GM19395 (cell line): ENCODE results near the gene ADAMTS4.

Experiments
- ATAC-seq: cut with Tn5 transposase; IDR thresholded peaks from one replicate; pipeline ENCODE4 v1.9.1; 2021; ENCODE audit warnings: mild to moderate bottlenecking, moderate library complexity; ENCODE audit not compliant: unreplicated experiment

The ADAMTS4 gene

DNA sequence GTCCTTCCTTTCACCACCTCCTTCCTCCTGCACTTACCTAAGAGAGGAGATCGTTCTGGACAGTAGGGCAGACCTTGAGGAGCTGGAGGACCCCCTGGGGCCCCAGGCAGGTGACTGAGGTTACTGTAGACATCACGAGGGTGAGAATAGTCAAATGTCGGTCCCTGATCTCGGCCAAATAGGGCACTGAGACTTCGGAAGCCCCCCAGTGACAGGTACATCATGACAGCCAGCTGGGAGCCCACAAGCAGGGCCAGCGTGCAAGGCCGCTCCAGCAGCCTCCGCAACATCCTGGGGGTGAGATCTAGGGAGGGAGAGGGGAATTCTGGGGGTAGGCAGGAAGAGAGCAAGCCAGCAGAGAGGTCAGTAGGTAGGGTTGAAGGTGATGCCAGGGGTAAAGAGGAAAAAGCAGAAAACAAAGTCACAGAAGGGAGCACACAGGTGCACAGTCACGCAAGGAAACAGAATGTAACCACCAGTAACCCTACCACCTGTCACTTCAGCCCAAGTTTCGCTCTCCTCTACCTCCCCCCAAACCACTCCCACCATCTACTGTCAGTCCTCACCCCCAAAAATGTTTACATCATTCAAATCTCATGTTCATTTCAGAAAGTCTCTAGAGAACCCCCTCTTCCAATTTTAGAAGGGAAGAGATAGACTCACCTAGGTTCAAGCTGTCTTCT is 22.9 kb downstream of the ADAMTS4 start:
- no peak for ATAC-seq

DNA sequence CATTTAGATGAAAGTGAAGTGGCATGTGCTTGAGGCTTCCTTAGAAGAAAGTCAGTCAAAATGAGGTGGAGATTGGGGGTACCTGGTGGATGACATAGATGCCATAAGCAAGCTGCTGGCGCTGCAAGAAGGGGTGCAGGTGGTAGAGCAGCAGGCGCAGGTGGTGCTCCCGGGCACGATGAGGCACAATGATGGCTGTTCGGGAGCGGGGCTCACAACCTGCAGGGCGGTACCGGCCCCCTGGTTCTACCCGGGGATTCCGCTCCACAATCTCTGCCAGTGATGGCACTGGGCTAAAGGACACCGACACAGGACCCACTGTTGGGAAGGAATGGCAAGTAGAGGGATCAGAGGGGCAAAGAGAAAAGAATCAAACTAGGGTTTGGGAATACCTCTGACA is 23.9 kb downstream of the ADAMTS4 start:
- ATAC-seq = no peak

DNA sequence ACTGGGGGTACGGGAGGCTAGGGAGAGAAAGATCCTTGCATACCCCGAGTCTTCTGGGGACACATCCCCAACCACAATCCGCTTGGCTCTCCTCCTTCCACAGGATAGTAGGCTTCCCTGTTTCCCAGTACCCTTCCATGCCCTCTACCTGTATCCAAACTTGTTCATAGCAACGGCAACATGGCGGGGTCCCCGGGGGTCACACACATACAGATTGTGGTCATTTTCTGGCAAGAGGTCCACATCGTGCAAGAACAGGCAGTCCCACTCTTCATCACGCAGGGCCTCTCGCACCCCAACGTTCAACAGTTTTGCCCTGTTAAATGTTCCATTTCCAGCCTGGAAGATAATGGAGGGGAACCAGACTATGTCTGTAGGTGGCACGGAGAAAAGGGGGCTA is 25.1 kb downstream of the ADAMTS4 start:
- no peak for ATAC-seq

DNA sequence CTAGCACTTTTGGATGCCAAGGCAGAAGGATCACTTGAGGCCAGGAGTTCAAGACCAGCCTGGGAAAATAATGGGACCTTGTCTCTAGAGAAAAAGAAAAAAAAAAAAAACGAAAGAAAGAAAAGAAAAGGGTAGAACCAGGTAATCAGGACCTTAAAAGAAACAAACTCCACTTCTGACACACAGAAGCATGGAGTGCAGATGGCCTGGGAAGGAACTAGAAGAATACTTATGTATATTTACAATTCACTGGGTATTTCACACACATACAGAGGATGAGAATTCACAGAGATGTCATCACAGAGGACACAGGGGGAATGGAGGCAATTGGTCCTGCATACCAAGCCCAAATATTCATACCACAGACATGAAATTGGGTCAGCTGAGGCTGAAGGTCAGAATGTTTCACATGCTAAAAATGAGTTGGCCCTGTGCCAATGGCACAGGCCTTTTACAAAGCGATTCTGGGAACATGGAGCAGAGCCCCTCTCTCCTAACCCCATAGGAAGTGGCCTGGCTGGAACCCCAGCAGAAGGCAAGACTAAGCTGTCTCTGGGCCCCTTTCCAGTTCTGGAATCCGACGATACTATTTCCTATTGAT is 26.0 kb downstream of the ADAMTS4 start:
- ATAC-seq = no peak

DNA sequence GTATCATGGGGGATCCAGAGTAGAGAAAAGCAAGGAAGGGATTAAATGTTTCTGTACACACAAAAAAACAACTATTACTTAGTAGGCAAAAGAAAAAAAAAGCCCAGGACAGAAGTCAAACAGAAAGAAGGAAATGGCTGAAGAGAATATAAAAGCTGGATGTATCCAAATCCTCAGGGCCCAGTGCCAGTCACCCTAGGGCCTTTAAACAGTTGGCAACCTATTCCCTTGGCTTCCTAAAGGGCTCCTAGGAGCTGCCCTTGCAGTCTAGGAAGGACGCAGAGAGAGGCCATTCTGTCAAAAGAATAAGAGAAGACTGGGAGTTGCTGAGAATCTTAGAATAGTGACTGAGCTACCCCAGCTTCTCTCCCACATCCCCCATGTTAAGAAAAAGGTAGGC is 26.5 kb downstream of the ADAMTS4 start:
- ATAC-seq = no peak

DNA sequence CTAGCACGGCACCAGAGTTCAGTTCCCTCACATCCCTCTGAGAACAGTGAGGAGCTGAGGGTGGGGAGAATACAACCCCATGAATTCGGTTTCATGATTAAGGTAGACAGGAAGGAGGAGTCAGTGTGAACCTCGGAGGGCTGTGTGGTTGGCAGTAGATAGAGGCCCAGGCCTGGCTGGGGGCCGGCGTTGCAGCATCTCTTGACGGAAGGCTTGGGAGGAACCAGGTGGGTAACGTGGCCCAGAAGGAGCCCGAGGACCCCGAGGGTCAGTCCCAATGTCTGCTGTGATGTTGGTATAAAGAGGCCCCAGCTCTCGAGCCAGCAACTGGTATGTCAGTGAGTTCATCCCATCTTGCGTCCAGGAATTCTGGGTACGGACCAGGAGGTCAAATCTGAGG is 27.2 kb downstream of the ADAMTS4 start:
- no peak for ATAC-seq

DNA sequence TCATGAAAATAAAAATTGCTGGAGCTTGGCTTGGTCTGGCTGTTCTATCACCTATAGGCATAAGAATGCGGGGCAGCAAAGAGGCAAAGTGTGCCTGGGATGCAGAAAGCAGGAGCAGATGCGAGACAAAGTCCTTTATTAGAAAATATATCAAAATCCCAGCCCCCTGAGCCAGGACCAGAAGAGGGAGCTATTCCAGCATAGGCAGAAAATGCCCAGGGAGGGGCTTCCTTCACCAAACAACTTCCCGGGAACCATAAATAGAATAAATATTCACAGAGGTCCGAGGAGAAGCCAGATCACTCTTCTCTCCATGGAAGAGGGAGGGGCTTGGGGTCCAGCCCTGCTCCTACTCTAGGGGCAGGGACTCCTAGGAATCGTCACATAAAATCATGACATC is 27.7 kb downstream of the ADAMTS4 start:
- ATAC-seq = no peak

DNA sequence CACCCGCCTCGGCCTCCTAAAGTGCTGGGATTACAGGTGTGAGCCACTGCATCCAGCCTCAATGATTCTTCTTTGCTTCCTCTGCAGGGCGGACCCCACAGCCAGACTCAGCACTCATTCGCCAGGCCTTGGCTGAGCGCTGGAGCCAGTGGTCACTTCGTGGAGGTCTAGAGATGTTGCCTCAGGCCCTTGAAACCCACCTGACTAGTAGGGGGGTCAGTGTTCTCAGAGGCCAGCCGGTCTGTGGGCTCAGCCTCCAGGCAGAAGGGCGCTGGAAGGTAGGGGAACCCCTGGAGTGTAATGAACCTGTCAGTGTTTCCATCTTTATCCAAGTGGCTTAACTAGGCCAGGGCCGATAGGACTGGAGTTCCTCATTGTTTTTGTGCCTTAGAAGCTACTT is 29.9 kb downstream of the ADAMTS4 start:
- ATAC-seq = no peak

DNA sequence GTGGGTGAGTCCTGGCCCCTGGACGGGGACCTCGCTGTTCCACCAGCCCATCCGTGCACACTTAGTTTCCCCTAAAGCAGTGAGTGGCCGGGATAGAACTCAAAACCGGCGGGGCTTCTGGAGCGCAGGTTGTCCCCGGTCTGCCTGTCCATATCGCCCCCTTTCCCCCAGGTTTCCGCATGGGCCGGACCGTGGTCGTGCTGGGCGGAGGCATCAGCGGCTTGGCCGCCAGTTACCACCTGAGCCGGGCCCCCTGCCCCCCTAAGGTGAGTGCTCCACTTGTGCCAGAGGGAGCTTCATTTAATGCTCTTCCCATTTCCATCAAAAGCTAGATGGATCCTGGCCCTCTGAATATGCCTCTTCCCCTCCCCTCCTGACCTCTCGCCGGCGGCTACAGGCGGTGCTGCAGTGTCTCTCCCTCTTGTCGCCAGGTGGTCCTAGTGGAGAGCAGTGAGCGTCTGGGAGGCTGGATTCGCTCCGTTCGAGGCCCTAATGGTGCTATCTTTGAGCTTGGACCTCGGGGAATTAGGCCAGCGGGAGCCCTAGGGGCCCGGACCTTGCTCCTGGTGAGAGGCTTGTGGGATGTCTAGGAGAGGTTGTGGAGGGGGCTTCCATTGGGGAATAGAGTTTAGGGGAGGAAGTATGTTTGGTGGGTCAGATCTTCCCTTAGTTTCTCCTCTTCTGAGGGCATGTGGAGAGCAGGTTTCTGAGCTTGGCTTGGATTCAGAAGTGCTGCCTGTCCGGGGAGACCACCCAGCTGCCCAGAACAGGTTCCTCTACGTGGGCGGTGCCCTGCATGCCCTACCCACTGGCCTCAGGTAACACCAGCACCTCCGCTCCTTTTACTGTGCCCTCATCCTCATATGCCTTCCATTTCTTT is 31.9 kb downstream of the ADAMTS4 start:
- ATAC-seq = peak; percentile 9

DNA sequence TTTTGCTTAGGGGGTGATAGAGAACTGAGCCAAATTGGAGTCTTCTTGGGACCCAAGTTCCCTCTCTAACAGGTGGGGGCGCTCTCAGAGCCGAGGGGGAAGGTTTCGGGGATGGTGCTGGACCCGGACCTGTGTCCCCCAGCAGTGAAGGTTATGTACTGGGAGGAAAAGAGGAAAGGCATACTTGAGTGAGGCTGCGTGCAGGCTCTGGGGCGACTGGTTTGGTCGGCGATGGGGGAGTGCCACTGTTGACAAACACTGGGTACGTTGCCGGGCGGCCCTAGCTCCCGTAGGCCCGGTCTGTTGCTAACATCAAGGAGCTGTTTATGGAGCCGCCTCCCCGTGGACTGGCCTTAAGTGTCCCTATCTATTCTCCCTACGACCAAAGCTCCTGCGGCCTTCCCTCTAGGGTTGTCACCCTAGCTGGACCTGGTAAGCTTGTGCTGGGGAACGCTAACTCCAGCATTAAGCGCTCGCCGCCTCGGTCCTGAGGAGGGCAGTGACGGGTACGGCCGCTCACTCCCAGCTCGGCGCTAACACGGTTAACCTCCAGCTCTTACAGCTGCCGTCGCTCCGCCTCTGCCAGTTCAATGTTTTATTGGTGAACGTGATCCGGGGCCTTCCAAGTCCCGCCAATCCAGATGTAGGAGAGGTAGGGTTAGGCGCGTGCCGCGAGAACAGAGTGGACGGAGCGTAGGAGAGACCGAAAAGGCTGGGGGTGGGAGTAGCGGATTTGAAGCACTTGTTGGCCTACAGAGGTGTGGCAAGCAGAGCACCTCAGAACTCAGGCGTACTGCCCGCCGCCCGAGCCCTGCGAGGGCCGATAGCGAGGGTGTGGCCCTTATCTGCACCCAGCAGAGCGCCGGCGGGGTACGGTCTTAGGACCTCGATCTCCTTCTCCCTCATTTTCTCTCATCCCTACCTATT is 32.8 kb downstream of the ADAMTS4 start, which contains the start of gene PPOX:
Gene PPOX (plus strand): TSS at position 685 of the 927 bp plus-strand sequence. CDS start 422 bp downstream, outside the sequence.
- peak; percentile 91 for ATAC-seq

DNA sequence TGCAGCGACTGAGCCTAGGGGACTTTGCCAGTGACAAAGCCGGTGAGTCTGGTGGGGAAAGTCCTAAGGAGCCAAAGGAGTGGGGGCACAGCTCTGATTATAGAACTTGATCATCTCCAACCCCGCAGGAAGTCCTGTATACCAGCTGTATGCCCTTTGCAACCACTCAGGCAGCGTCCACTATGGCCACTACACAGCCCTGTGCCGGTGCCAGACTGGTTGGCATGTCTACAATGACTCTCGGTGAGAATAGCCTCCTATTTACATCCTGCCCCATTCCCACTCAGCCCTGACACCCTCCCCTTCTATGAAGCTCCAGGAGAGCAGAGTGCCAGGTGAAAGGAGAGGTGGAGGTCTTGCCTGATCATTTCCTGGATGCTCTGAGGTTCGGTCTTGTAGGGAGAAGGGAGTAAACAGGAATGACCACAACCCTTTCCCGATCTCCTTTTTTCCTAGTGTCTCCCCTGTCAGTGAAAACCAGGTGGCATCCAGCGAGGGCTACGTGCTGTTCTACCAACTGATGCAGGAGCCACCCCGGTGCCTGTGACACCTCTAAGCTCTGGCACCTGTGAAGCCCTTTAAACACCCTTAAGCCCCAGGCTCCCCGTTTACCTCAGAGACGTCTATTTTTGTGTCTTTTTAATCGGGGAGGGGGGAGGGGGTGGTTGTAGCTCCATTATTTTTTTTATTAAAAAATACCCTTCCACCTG is 33.8 kb downstream of the ADAMTS4 start:
- ATAC-seq = no peak

DNA sequence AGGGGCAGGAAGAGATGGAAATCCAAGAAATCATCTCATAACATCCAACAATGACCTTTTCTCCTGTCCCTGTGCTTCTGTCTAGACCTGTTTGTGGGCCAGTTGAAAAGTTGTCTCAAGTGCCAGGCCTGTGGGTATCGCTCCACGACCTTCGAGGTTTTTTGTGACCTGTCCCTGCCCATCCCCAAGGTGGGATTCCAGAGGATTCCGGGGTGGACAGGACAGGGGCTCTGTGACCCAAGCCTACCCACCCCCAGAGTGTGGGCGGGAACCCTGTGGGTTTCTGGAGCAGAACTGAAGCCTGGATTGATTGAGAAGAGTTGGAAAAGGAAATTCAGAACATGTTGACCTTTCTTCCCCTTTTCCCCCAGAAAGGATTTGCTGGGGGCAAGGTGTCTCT is 35.1 kb downstream of the ADAMTS4 start:
- ATAC-seq = no peak

DNA sequence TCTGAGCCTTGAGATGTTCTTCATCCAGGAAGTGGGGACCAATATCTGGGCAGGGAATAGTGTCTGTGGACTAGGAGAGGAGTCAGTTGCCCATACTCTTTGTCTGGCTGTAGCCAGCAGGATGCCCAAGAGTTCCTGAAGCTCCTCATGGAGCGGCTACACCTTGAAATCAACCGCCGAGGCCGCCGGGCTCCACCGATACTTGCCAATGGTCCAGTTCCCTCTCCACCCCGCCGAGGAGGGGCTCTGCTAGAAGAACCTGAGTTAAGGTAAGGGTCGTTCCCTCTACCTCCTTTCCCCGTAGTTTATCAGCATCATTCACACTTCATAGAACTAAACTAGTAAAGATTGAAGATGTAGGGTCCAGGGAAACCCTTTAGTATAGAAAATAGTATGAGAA is 36.0 kb downstream of the ADAMTS4 start:
- ATAC-seq = no peak

DNA sequence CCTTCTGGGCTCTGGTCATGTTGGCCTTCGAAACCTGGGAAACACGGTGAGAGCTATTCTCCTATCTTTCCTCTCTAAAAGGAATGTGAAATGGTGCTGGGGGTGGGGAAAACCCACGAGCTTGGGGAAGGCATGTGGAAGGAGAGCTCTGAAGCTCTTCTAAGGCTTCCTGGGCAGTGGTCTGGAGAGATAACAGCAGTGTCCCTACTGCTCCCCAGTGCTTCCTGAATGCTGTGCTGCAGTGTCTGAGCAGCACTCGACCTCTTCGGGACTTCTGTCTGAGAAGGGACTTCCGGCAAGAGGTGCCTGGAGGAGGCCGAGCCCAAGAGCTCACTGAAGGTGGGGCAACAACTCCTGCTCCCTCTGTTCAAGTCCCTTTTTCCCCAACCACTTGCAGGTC is 36.8 kb downstream of the ADAMTS4 start:
- no peak for ATAC-seq

DNA sequence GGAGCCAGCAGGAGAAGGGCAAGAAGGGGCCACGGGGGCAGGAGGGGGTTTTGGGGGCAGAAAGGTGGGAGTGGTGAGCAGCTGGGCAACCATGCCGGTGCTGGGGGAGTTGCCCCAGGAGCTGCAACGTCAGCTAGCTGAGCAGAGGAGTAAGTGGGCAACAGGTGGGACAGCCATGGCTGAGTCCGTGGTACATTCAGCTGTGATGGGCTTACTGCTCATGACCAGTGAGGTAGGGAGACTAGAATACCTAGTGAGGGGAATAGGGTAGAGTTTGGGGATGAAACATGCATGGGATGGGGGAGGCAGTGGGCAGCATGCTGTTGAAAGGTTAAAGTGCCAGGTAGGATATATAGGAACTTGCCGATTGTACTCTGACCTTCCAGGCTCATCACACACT is 37.2 kb downstream of the ADAMTS4 start:
- no peak for ATAC-seq

DNA sequence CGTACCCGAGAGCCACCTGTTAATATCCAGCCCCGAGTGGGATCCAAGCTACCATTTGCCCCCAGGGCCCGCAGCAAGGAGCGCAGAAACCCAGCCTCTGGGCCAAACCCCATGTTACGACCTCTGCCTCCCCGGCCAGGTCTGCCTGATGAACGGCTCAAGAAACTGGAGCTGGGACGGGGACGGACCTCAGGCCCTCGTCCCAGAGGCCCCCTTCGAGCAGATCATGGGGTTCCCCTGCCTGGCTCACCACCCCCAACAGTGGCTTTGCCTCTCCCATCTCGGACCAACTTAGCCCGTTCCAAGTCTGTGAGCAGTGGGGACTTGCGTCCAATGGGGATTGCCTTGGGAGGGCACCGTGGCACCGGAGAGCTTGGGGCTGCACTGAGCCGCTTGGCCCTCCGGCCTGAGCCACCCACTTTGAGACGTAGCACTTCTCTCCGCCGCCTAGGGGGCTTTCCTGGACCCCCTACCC is 38.1 kb downstream of the ADAMTS4 start:
- no peak for ATAC-seq

DNA sequence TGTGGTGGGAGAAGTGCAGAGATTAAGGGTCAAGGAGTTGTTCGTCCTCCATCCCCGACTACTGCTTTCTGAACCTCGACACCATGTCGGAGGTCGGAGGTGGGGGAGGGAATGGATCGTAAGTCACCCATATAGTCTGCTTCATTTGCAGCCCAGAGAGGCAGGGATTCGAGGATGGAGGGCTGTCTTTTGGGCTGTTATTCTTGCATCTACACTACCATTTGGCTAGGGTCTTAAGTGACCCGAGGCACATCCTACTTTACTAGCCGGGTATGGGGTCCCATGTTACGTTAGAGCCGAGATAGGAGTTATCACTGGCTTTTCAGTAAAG is 39.0 kb downstream of the ADAMTS4 start:
- ATAC-seq = no peak

DNA sequence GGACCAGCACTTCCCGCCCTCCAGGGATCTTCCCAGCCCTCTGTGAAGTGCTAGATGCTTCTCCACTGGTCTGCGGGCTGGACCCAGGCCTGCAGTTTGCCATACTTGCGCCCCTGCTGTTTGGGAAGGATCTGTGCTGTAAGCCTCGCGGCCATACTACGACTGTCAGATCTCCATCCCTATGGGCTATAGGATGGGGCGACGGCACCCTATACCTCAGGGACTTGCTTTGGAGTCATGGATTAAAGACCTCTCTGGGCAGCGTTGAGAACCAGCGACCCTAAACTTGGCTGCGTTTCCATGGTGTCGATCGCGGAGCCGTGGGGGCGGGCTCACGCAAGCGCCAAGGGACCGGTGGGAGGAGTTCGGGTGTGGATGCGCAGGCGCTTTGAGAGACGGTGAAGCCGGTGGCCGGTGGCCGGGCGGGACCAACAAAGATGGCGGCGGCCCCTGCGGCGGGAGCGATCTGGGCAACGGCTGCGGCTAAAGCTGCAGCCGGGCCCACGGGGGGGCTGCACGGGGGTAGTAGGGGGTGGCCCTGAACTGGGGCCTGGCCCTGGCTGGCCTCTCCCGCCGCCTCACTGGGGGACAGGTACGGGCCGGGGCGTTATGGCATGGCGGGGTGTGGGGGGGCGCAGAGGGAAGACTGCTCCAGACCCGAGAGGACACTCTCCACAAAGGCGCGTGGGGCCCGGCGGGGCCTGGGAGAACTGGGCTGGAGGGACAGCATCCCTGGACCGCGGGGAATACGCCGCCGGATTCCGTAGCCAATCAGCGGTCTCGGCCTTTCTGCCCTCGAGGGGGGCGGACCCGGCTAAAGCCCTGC is 39.6 kb downstream of the ADAMTS4 start, which contains the start of gene USP21:
Gene USP21 (plus strand): TSS at position 414 of the 826 bp plus-strand sequence. CDS start 1,141 bp downstream, outside the sequence.
- ATAC-seq = peak; percentile 76
